ENCODE measurements around the gene CBFA2T2.
"Not testable (repeated sequence)": the region's sequence is repeated elsewhere in the genome, so short reads cannot be mapped to it uniquely, and the experiment has no call there.

The CBFA2T2 gene

GRCh38 chr20:33503564-33503963 lies 13.7 kb downstream of the CBFA2T2 start:
- DNase-seq (ENCODE audit: low read depth in 1 of 2, low spot score in 1 of 2), result no peak

GRCh38 chr20:33506576-33506975 lies 16.7 kb downstream of the CBFA2T2 start:
- DNase-seq (ENCODE audit: low read depth in 1 of 2, low spot score in 1 of 2), result no peak

- no peak for DNase-seq (ENCODE audit: low read depth in 1 of 2, low spot score in 1 of 2)
Observed at GRCh38 chr20:33507461-33507860, 17.6 kb downstream of the CBFA2T2 start.

- not testable (repeated sequence) for DNase-seq (ENCODE audit: low read depth in 1 of 2, low spot score in 1 of 2)
Observed at GRCh38 chr20:33508015-33508414, 18.1 kb downstream of the CBFA2T2 start.

- DNase-seq (ENCODE audit: low read depth in 1 of 2, low spot score in 1 of 2), result not testable (repeated sequence)
Observed at GRCh38 chr20:33509057-33509456, 19.2 kb downstream of the CBFA2T2 start.

GRCh38 chr20:33511876-33512275 lies 22.0 kb downstream of the CBFA2T2 start:
- not testable (repeated sequence) for DNase-seq (ENCODE audit: low read depth in 1 of 2, low spot score in 1 of 2)

GRCh38 chr20:33515569-33516216 lies 25.8 kb downstream of the CBFA2T2 start:
- no peak for DNase-seq (ENCODE audit: low read depth in 1 of 2, low spot score in 1 of 2)

GRCh38 chr20:33516882-33517281 lies 27.0 kb downstream of the CBFA2T2 start:
- DNase-seq (ENCODE audit: low read depth in 1 of 2, low spot score in 1 of 2), result no peak

- no peak for DNase-seq (ENCODE audit: low read depth in 1 of 2, low spot score in 1 of 2)
Observed at GRCh38 chr20:33518071-33518470, 28.2 kb downstream of the CBFA2T2 start.

GRCh38 chr20:33521461-33521860 lies 31.6 kb downstream of the CBFA2T2 start:
- no peak for DNase-seq (ENCODE audit: low read depth in 1 of 2, low spot score in 1 of 2)

- no peak for DNase-seq (ENCODE audit: low read depth in 1 of 2, low spot score in 1 of 2)
Observed at GRCh38 chr20:33522256-33522820, 32.4 kb downstream of the CBFA2T2 start.

- DNase-seq (ENCODE audit: low read depth in 1 of 2, low spot score in 1 of 2), result no peak
Observed at GRCh38 chr20:33524261-33524660, 34.4 kb downstream of the CBFA2T2 start.

GRCh38 chr20:33526769-33527168 lies 36.9 kb downstream of the CBFA2T2 start:
- DNase-seq (ENCODE audit: low read depth in 1 of 2, low spot score in 1 of 2), result no peak

GRCh38 chr20:33531047-33531877 lies 41.4 kb downstream of the CBFA2T2 start:
- DNase-seq (ENCODE audit: low read depth in 1 of 2, low spot score in 1 of 2), result no peak

- DNase-seq (ENCODE audit: low read depth in 1 of 2, low spot score in 1 of 2), result no peak
Observed at GRCh38 chr20:33531885-33532284, 42.0 kb downstream of the CBFA2T2 start.

GRCh38 chr20:33532753-33533459 lies 43.0 kb downstream of the CBFA2T2 start:
- no peak for DNase-seq (ENCODE audit: low read depth in 1 of 2, low spot score in 1 of 2)

- not testable (repeated sequence) for DNase-seq (ENCODE audit: low read depth in 1 of 2, low spot score in 1 of 2)
Observed at GRCh38 chr20:33535717-33536116, 45.8 kb downstream of the CBFA2T2 start.

- DNase-seq (ENCODE audit: low read depth in 1 of 2, low spot score in 1 of 2), result no peak
Observed at GRCh38 chr20:33537608-33538007, 47.7 kb downstream of the CBFA2T2 start.

GRCh38 chr20:33539129-33539528 lies 49.2 kb downstream of the CBFA2T2 start:
- no peak for DNase-seq (ENCODE audit: low read depth in 1 of 2, low spot score in 1 of 2)

GRCh38 chr20:33540427-33540826 lies 50.5 kb downstream of the CBFA2T2 start:
- DNase-seq (ENCODE audit: low read depth in 1 of 2, low spot score in 1 of 2), result no peak

GRCh38 chr20:33541074-33541473 lies 51.2 kb downstream of the CBFA2T2 start:
- no peak for DNase-seq (ENCODE audit: low read depth in 1 of 2, low spot score in 1 of 2)

GRCh38 chr20:33541797-33542196 lies 51.9 kb downstream of the CBFA2T2 start:
- no peak for DNase-seq (ENCODE audit: low read depth in 1 of 2, low spot score in 1 of 2)
